RWPE1 (cell line): ENCODE data around the gene NME4.

Source experiments
- CTCF ChIA-PET: fragments of 350-600 bp; sonication (Branson Sonifier 250); formaldehyde crosslinking; extraction: SDS; loops from one replicate; lab custom pipeline; 2021; lab: Yijun Ruan, JAX
- POLR2A ChIA-PET: fragments of 400-600 bp; formaldehyde crosslinking; extraction: SDS; loops from one replicate; lab custom pipeline; 2020; ENCODE audit warnings: antibody characterized with exemption; ENCODE audit not compliant: low non-redundant PET; lab: Yijun Ruan, JAX
- DNase-seq: peaks from one replicate; pipeline ENCODE4 v3.0.0; 2012; ENCODE audit warnings: low spot score
- H3K27ac ChIP-seq: fragments of 450-650 bp; 2 replicates; pipeline ENCODE4 v1.5.1; 2017
- TF ChIP-seq, protein P1 (sequence below): fragments of 450-650 bp; conservative IDR thresholded peaks from 2 replicates; pipeline ENCODE4 v1.5.1; 2017; ENCODE audit warnings: low read depth, mild to moderate bottlenecking

Gene NME4

DNA sequence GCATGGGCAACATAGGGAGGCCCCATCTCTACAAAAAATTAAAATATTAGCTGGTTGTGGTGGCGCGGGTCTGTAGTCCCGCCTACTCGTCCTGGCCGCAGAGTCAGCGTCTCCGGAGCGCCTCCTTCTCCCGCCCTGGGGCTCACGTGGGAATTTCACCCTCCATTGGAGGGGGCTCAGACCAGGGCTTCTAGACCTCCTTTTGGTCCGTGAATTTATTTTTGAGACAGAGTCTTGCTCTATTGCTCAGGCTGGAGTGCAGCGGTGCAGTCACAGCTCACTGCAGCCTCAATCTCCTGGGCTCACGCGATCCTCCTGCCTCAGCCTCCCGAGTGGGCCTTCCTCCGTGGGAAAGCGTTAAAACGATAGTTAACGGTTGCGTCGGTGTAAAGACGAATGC is 394 bp upstream of the NME4 start:
- POLR2A ChIA-PET = no interaction called here
- H3K27ac ChIP-seq = peak overlapping the region; percentile 89
- CTCF ChIA-PET = no interaction called here
- TF ChIP-seq, protein P1, sequence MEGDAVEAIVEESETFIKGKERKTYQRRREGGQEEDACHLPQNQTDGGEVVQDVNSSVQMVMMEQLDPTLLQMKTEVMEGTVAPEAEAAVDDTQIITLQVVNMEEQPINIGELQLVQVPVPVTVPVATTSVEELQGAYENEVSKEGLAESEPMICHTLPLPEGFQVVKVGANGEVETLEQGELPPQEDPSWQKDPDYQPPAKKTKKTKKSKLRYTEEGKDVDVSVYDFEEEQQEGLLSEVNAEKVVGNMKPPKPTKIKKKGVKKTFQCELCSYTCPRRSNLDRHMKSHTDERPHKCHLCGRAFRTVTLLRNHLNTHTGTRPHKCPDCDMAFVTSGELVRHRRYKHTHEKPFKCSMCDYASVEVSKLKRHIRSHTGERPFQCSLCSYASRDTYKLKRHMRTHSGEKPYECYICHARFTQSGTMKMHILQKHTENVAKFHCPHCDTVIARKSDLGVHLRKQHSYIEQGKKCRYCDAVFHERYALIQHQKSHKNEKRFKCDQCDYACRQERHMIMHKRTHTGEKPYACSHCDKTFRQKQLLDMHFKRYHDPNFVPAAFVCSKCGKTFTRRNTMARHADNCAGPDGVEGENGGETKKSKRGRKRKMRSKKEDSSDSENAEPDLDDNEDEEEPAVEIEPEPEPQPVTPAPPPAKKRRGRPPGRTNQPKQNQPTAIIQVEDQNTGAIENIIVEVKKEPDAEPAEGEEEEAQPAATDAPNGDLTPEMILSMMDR = no peak
- DNase-seq = no peak

DNA sequence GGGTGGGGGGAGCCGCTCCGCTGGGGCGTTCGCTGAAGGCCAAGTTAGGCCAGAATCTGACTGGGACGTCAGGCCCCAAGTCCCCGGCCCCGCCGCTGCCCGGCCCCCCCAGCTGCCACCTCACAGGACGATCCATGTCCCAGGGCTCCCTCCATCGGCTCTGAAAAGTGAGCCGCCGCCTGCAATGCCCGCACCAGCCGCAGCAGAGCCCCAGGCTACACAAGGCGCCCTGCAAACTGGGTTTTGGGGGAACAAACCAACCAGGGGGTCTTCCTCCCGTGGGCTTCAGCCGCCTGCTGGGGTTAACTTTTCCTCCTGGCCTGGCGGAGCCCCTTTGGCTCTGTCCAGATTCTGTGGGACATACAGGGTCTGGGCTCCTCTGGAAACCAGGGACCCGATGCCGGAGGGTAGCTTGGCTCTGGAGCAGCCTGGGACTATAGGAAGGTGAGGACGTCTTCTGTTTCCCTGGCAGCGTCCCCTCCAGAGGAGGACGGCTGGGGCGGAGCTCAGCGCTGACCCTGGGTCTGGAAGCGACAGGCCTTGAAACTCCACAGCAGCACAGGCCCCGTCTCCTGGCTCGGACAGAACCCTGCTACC is 835 bp downstream of the NME4 start:
- TF ChIP-seq, protein P1 = peak; percentile 39; the same call in 1 of the 2 replicates
- peak; percentile 56 for DNase-seq
- CTCF ChIA-PET = interaction anchor here (1.3 kb wide), 1 partner anchor 15 kb away, joined by 5 read pairs; no protein-coding TSS in a partner anchor
- H3K27ac ChIP-seq = peak overlapping the region; percentile 89
- POLR2A ChIA-PET = no interaction called here

DNA sequence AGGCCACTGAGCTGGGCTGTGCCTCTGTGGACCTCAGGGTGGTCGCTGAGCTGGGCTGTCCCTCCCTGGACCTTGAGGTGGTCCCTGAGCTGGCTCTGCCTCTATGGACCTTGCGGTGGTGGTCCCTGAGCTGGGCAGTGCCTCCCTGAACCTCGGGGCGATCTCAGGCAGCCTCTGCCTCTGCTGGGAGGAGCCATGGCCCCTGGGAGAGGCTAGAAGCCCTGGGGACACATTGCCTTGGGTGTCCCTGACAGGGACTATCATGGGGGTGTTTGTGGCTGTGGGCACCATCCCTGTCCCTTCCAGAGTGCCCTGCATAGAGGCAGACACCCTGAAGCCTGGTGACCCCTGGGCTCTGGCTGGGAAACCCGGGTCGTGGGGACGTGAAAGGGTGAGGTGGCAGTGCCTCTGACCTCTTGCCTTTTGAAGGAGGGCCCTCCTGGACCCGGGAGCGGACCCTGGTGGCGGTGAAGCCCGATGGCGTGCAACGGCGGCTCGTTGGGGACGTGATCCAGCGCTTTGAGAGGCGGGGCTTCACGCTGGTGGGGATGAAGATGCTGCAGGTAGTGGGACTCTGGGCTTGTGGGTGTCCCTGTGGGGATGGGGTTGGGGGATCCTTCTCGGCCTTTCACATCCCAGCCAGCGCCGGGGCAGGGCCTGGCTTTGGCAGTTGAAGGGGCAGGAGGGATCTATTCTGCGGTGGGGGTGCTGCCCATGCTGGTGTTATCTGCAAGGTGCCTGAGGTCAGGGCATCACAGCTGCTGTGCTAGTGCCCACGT is 1.8 kb downstream of the NME4 start:
- ChIA-PET CTCF (interaction anchor here (1.3 kb wide), 1 partner anchor 15 kb away, joined by 5 read pairs; no protein-coding TSS in a partner anchor), POLR2A (no interaction called here)
- H3K27ac ChIP-seq = peak overlapping the region; percentile 89
- TF ChIP-seq, protein P1 = no peak
- DNase-seq = no peak

DNA sequence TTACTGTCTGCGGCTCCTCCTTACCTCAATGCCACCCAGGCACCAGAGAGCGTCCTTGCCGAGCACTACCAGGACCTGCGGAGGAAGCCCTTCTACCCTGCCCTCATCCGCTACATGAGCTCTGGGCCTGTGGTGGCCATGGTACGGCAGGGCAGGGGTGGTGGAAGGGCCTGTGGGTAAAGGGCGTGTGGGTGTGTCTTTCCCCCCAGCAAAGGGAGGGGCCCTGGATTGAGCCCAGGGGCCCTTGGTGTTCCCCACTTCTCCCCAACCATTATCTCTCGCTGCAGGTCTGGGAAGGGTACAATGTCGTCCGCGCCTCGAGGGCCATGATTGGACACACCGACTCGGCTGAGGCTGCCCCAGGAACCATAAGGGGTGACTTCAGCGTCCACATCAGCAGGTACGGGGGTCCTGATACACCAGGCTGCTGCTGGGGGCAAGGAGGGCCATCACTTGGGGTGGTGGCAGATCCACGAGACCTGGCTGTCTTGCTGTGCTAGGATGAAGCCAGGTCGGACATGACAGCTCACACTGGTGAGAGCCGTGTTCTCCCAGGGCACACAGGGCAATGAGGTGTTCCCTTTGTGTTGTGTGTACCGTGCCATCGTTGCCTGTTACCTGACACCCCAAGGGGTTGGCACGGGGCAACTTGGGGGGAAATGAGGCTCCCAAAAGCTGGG is 2.5 kb downstream of the NME4 start:
- no peak for DNase-seq
- ChIA-PET POLR2A (no interaction called here), CTCF (no interaction called here)
- H3K27ac ChIP-seq = peak overlapping the region; percentile 89
- TF ChIP-seq, protein P1 = no peak

DNA sequence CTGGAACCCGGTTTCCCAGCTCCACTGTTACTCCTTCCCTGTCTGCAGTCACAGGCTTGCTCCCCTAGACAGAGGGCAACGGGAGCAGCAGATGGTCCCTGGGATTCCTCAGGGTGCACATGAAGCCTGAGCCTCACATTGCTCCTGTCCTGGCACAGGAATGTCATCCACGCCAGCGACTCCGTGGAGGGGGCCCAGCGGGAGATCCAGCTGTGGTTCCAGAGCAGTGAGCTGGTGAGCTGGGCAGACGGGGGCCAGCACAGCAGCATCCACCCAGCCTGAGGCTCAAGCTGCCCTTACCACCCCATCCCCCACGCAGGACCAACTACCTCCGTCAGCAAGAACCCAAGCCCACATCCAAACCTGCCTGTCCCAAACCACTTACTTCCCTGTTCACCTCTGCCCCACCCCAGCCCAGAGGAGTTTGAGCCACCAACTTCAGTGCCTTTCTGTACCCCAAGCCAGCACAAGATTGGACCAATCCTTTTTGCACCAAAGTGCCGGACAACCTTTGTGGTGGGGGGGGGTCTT is 3.1 kb downstream of the NME4 start:
- POLR2A ChIA-PET = interaction anchor here (0.7 kb wide), 1 partner anchor 89 kb away, joined by 3 read pairs; no protein-coding TSS in a partner anchor
- TF ChIP-seq, protein P1 = no peak
- peak overlapping the region; percentile 89 for H3K27ac ChIP-seq
- CTCF ChIA-PET = no interaction called here
- no peak for DNase-seq
